H9 (cell line): Measurements from ENCODE around the gene PIM3. TPM values are rescaled to one million over a fixed set of nuclear protein-coding genes. Genes with fewer than 3 reads are reported as not detected.

ENCODE experiments used
- DNase-seq: peaks from one replicate; pipeline ENCODE4 v3.0.0-alpha.2; 2017
- H2AFZ ChIP-seq: one replicate; pipeline ENCODE4 v1.6.1; 2013; ENCODE audit warnings: mild to moderate bottlenecking, low read length, control low read depth, moderate library complexity
- H2AK5ac ChIP-seq: 2 replicates; pipeline ENCODE4 v1.6.1; 2013; ENCODE audit warnings: low read length, control low read depth, mixed read lengths; ENCODE audit not compliant: insufficient read length
- H2BK120ac ChIP-seq: one replicate; pipeline ENCODE4 v1.6.1; 2013; ENCODE audit warnings: low read depth, mild to moderate bottlenecking, low read length, control low read depth, inconsistent platforms; ENCODE audit not compliant: poor library complexity, severe bottlenecking
- H2BK12ac ChIP-seq: 2 replicates; pipeline ENCODE4 v1.6.1; 2013; ENCODE audit warnings: low read length, control low read depth, mixed read lengths, low read depth; ENCODE audit not compliant: insufficient read length
- H2BK15ac ChIP-seq: 2 replicates; pipeline ENCODE4 v1.6.1; 2013; ENCODE audit warnings: low read depth, low read length, control low read depth
- H2BK20ac ChIP-seq: one replicate; pipeline ENCODE4 v1.6.1; 2013; ENCODE audit warnings: low read depth, mild to moderate bottlenecking, low read length, control low read depth, inconsistent platforms; ENCODE audit not compliant: poor library complexity, severe bottlenecking
- H2BK5ac ChIP-seq: 2 replicates; pipeline ENCODE4 v1.6.1; 2013; ENCODE audit warnings: low read length, control low read depth, mixed read lengths; ENCODE audit not compliant: insufficient read length
- H3K14ac ChIP-seq: 2 replicates; pipeline ENCODE4 v1.6.1; 2013; ENCODE audit warnings: low read length, control low read depth; ENCODE audit not compliant: insufficient read depth
- H3K18ac ChIP-seq: 2 replicates; pipeline ENCODE4 v1.6.1; 2013; ENCODE audit warnings: low read depth, mild to moderate bottlenecking, mixed read lengths, low read length, control low read depth; ENCODE audit not compliant: insufficient read length
- H3K23ac ChIP-seq: 2 replicates; pipeline ENCODE4 v1.6.1; 2013; ENCODE audit warnings: low read length, control low read depth, mixed read lengths, low read depth; ENCODE audit not compliant: insufficient read length
- H3K23me2 ChIP-seq: 2 replicates; pipeline ENCODE4 v1.6.1; 2013; ENCODE audit warnings: low read depth, mild to moderate bottlenecking, mixed read lengths, low read length, control low read depth; ENCODE audit not compliant: insufficient read length, poor library complexity, severe bottlenecking
- H3K27ac ChIP-seq: 2 replicates; pipeline ENCODE4 v1.5.1; 2013; ENCODE audit warnings: low read length, control low read depth, mixed read lengths, low read depth; ENCODE audit not compliant: insufficient read length
- H3K27me3 ChIP-seq: 2 replicates; pipeline ENCODE4 v1.6.1; 2013; ENCODE audit warnings: low read length, control low read depth, inconsistent platforms; ENCODE audit not compliant: insufficient read depth
- H3K4ac ChIP-seq: 2 replicates; pipeline ENCODE4 v1.6.1; 2013; ENCODE audit warnings: low read depth, mild to moderate bottlenecking, control low read depth, inconsistent platforms, low read length, moderate library complexity
- H3K4me1 ChIP-seq: 2 replicates; pipeline ENCODE4 v1.6.1; 2013; ENCODE audit warnings: low read length, control low read depth, inconsistent platforms; ENCODE audit not compliant: insufficient read depth
- H3K4me2 ChIP-seq: 2 replicates; pipeline ENCODE4 v1.6.1; 2013; ENCODE audit warnings: low read length, control low read depth, mixed read lengths; ENCODE audit not compliant: insufficient read length, insufficient read depth
- H3K56ac ChIP-seq: 2 replicates; pipeline ENCODE4 v1.6.1; 2013; ENCODE audit warnings: low read depth, mild to moderate bottlenecking, mixed read lengths, low read length, control low read depth; ENCODE audit not compliant: insufficient read length
- H3K79me1 ChIP-seq: 2 replicates; pipeline ENCODE4 v1.6.1; 2013; ENCODE audit warnings: low read depth, mild to moderate bottlenecking, moderate library complexity, low read length, control low read depth, inconsistent platforms; ENCODE audit not compliant: insufficient read depth, poor library complexity, severe bottlenecking
- H3K79me2 ChIP-seq: 2 replicates; pipeline ENCODE4 v1.6.1; 2013; ENCODE audit warnings: low read length, control low read depth, inconsistent platforms; ENCODE audit not compliant: insufficient read depth
- H3K9ac ChIP-seq: 2 replicates; pipeline ENCODE4 v1.6.1; 2013; ENCODE audit warnings: low read length, control low read depth, mixed read lengths; ENCODE audit not compliant: insufficient read length; ENCODE audit errors: extremely low read depth
- H3K9me3 ChIP-seq: one replicate; pipeline ENCODE4 v1.6.1; 2013; ENCODE audit warnings: low read depth, low read length, inconsistent platforms; ENCODE audit not compliant: control insufficient read depth
- H3T11ph ChIP-seq: one replicate; pipeline ENCODE4 v1.6.1; 2013; ENCODE audit warnings: mild to moderate bottlenecking, low read length, control low read depth, inconsistent platforms
- H4K20me1 ChIP-seq: one replicate; pipeline ENCODE4 v1.6.1; 2013; ENCODE audit not compliant: control insufficient read depth, insufficient read length, insufficient read depth
- H4K5ac ChIP-seq: 2 replicates; pipeline ENCODE4 v1.6.1; 2013; ENCODE audit warnings: low read depth, mild to moderate bottlenecking, mixed read lengths, low read length, control low read depth; ENCODE audit not compliant: insufficient read length
- H4K8ac ChIP-seq: replicated peaks from 2 replicates; pipeline ENCODE4 v1.6.1; 2013; ENCODE audit warnings: low read length, control low read depth, mixed read lengths, low read depth; ENCODE audit not compliant: insufficient read length
- H4K91ac ChIP-seq: 2 replicates; pipeline ENCODE4 v1.6.1; 2013; ENCODE audit warnings: low read depth, mild to moderate bottlenecking, moderate library complexity, mixed read lengths, low read length, control low read depth; ENCODE audit not compliant: insufficient read length
- H3K27ac Mint-ChIP-seq, 3 experiments: 2 replicates in 2 of 3; 3 replicates in 1 of 3; pipeline ENCODE4 v1.8.0; 2020 to 2021; ENCODE audit warnings: mixed read lengths in 3 of 3, mild to moderate bottlenecking in 1 of 3, moderate library complexity in 1 of 3
- H3K27me3 Mint-ChIP-seq: 2 replicates; pipeline ENCODE4 v1.8.0; 2021; ENCODE audit warnings: low read depth, mild to moderate bottlenecking, moderate library complexity, mixed read lengths
- H3K36me3 Mint-ChIP-seq, 3 experiments: 2 replicates in 2 of 3; 3 replicates in 1 of 3; pipeline ENCODE4 v1.8.0; 2020 to 2021; ENCODE audit warnings: low read depth in 3 of 3, mixed read lengths in 3 of 3; ENCODE audit not compliant: insufficient read depth in 1 of 3
- H3K4me1 Mint-ChIP-seq, 2 experiments: 2 replicates each; pipeline ENCODE4 v1.8.0; 2020; ENCODE audit warnings: mixed read lengths in 2 of 2
- H3K4me3 Mint-ChIP-seq, 2 experiments: 2 replicates in 1 of 2; 3 replicates in 1 of 2; pipeline ENCODE4 v1.8.0; 2020 to 2021; ENCODE audit warnings: mild to moderate bottlenecking in 2 of 2, mixed read lengths in 2 of 2, moderate library complexity in 1 of 2
- H3K9me3 Mint-ChIP-seq, 2 experiments: 2 replicates in 1 of 2; 3 replicates in 1 of 2; pipeline ENCODE4 v1.8.0; 2020; ENCODE audit warnings: mild to moderate bottlenecking in 2 of 2, mixed read lengths in 2 of 2, moderate library complexity in 1 of 2
- CTCF ChIP-seq: fragments of 200-600 bp; sonication (generic); conservative IDR thresholded peaks from 3 replicates; pipeline ENCODE4 v1.8.0; 2021; ENCODE audit warnings: antibody characterized with exemption, mild to moderate bottlenecking
- WGBS: extraction: QIAGEN DNeasy Blood & Tissue Kit; methylation state at CpG from one replicate; pipeline ENCODE4 v1.1.7; 2013; ENCODE audit warnings: missing lambda C conversion rate, low lambda C conversion rate, mixed read lengths; ENCODE audit not compliant: insufficient read length; ENCODE audit errors: extremely low coverage; 5-methylcytosine and 5-hydroxymethylcytosine counted together
- total RNA-seq: library from RNA; stranded (reverse); gene quantifications from 2 replicates; pipeline ENCODE4 v1.2.1, GENCODE V29; 2021

Gene PIM3
- total RNA-seq, 1 experiment from 2014 or later, result 43.4 TPM

DNA sequence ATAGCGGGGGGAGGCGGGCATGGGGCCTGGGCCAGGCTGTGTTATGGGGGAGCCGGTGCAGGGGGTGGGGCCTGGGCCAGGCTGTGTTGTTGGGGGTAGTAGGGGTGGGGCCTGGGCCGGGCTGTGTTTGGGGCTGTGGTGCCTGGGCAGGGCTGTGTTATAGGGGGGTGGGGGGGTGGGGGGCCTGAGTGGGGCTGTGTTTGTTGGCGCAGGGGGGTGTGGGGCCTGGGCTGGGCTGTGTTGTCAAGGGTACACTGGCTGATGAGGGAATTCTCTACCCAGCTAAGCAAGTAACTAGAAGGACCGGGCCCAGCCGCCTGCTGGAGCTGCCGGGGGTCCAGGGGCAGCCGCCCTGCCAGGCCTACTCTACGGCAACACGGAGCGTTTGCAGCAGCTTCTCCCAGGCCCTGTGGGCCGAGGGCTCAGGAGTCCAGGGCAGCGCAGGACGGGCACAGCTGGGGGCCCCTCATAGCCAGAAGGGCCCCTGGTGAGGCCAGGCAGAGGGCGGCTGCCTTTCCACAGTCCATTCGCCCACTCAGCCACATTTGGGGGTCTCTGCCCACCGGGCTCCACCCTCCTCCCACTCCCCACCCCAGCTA lies 10.1 kb upstream of the PIM3 start:
- Histone ChIP-seq H2BK15ac (no peak overlapping the region), H2BK120ac (no peak overlapping the region), H4K8ac (no peak overlapping the region), H3K56ac (no peak overlapping the region), H3K79me2 (no peaks in the 10 kb centered on the region), H2BK5ac (no peak overlapping the region), H3K9me3 (no peaks in the 10 kb centered on the region), H2AFZ (no peak overlapping the region), H3K23me2 (no peaks in the 10 kb centered on the region), H2BK12ac (no peak overlapping the region), H3K23ac (no peak overlapping the region), H3T11ph (no peak overlapping the region), H3K27ac (no peak overlapping the region), H4K5ac (no peak overlapping the region), H3K79me1 (no peaks in the 10 kb centered on the region), H3K4me1 (no peaks in the 10 kb centered on the region), H2AK5ac (no peak overlapping the region), H2BK20ac (no peak overlapping the region), H3K4ac (no peak overlapping the region), H4K20me1 (no peaks in the 10 kb centered on the region), H3K18ac (no peak overlapping the region), H3K4me2 (no peak overlapping the region), H3K14ac (no peak overlapping the region; the same call in 1 of the 2 replicates), H4K91ac (no peak overlapping the region), H3K9ac (no peak overlapping the region), H3K27me3 (no peaks in the 10 kb centered on the region)
- DNase-seq, result no peak
- no CpG with 5 or more reads among the region's 18 CpGs for WGBS
- Mint-ChIP-seq H3K4me1 (peaks cover 13 to 29% of the 10 kb centered on the region in 2 experiments), H3K27ac (no peak overlapping the region), H3K9me3 (no peaks in the 10 kb centered on the region), H3K36me3 (no peaks in the 10 kb centered on the region), H3K27me3 (no peaks in the 10 kb centered on the region), H3K4me3 (no peak overlapping the region)
- no peak for TF ChIP-seq CTCF
